Skeletal muscle tissue (tissue), 4 donors: Measurements from ENCODE around the gene ARHGEF39. TPM values are rescaled to one million over a fixed set of nuclear protein-coding genes. Genes with fewer than 3 reads are reported as not detected.

Experiments
- H3K27ac ChIP-seq: one replicate; pipeline ENCODE4 v1.7.0; 2013; ENCODE audit warnings: mild to moderate bottlenecking, low read depth, low read length, inconsistent platforms
- H3K27me3 ChIP-seq, 3 donors: one replicate each; pipeline ENCODE4 v1.7.0; 2013; ENCODE audit warnings: low read length in 3 of 3; ENCODE audit not compliant: control insufficient read depth in 3 of 3, insufficient read depth in 3 of 3
- H3K36me3 ChIP-seq, 3 donors: one replicate each; pipeline ENCODE4 v1.7.0; 2013; ENCODE audit warnings: low read length in 3 of 3; ENCODE audit not compliant: control insufficient read depth in 3 of 3, insufficient read depth in 3 of 3
- H3K4me1 ChIP-seq, 3 donors: one replicate each; pipeline ENCODE4 v1.7.0; 2013; ENCODE audit warnings: low read length in 3 of 3, mild to moderate bottlenecking in 3 of 3; ENCODE audit not compliant: control insufficient read depth in 3 of 3, insufficient read depth in 3 of 3
- H3K4me3 ChIP-seq, 3 donors: one replicate each; pipeline ENCODE4 v1.7.0; 2013; ENCODE audit warnings: low read length in 3 of 3
- H3K9ac ChIP-seq, 3 donors: one replicate each; pipeline ENCODE4 v1.7.0; 2013; ENCODE audit warnings: low read length in 3 of 3, mild to moderate bottlenecking in 3 of 3, moderate library complexity in 2 of 3, low read depth in 1 of 3
- H3K9me3 ChIP-seq, 3 donors: one replicate each; pipeline ENCODE4 v1.7.0; 2013; ENCODE audit warnings: low read length in 3 of 3; ENCODE audit not compliant: control insufficient read depth in 3 of 3
- total RNA-seq: library from RNA; depleted of rRNA; stranded (reverse); fragments of >200 nt; gene quantifications from one replicate; pipeline ENCODE4 v1.2.3, GENCODE V29; 2014
- donor health status: Osteomylitis.

ARHGEF39 gene
- total RNA-seq, 1 donor from 2014 or later = 0.52 TPM

DNA sequence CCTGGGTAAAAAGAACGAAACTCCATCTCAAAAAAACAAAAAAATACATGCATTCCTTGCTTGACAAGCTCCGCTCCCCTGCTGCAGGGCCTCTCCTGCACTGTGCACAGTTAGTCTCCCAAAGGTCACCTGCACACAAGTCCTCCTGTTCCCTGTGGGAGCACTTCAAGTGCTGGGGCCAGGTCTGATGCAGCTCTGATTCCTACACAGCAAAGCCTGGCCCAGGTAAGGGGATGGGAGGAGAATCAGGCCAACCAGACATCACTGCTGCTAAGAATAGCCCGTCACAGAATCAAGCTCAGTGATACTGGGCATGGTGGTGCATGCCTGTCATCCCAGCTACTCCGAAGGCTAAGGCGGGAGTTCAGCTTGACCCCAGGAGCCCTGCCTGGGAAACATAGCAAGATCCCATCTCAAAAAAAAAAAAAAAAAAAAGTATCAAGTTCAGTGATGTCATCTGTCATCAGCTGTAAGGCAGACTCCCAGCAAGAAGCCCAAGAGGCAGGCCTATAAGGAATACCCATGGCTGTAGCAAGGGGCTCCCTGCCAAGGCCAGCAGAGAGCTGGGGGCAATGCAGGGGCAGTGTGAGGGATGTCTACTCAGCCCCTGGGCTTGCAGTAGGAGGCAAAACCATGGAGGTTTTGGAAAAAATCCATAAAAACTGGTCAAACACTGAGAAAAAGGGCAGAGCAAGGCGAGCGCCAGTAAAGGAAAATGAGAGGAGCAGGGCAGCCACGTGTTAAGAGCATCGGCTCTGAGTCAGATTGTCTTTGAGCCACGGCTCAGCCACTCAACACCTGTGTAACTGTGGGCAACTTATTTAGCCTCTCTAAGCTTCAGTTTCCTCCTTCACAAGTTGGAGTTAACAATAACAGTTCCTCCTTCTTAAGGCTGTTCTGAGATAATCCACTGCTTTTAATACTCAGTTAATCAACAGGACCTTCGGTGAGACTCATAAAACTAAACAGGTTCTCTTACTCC, 21.5 kb upstream of the ARHGEF39 start:
- peaks cover 31 to 77% (median 34%) of the 10 kb centered on the region in 3 donors for H3K4me1 ChIP-seq
- peak overlapping the region; percentile 98 for H3K27ac ChIP-seq
- no peaks in the 10 kb centered on the region for H3K9me3 ChIP-seq
- peak overlapping the region; percentile 99 to 100 (median 100) for H3K9ac ChIP-seq
- peak overlapping the region; percentile 90 to 98 (median 96) for H3K4me3 ChIP-seq
- peaks cover 49 to 63% (median 56%) of the 10 kb centered on the region in 3 donors for H3K36me3 ChIP-seq
- H3K27me3 ChIP-seq = no peaks in the 10 kb centered on the region

DNA sequence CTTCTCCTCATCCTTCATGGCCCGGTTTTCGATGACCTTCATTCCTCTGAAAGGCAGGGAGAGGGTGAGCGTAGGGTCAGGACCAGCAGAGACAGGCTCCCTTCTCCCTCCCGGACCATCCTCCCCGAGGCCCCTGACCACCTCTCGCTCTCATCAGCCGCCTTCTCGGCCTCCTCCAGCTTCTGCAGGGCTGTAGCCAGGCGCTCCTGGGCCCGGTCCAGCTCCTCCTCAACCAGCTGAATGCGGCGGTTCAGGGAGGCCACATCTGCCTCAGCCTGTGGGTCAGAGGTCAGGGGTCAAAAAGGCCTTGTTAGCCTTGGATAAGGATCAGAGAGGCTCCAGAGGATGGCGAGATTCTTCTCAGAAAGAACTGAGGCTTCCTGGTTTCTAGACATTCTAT, 20.5 kb upstream of the ARHGEF39 start:
- no peaks in the 10 kb centered on the region for H3K27me3 ChIP-seq
- H3K9ac ChIP-seq = peak overlapping the region; percentile 99 to 100 (median 100)
- H3K9me3 ChIP-seq = no peaks in the 10 kb centered on the region
- H3K4me3 ChIP-seq = peak overlapping the region; percentile 75 to 98 (median 96)
- H3K27ac ChIP-seq = peak overlapping the region; percentile 98
- H3K4me1 ChIP-seq = peaks cover 28 to 73% (median 30%) of the 10 kb centered on the region in 3 donors
- peaks cover 49 to 63% (median 56%) of the 10 kb centered on the region in 3 donors for H3K36me3 ChIP-seq

DNA sequence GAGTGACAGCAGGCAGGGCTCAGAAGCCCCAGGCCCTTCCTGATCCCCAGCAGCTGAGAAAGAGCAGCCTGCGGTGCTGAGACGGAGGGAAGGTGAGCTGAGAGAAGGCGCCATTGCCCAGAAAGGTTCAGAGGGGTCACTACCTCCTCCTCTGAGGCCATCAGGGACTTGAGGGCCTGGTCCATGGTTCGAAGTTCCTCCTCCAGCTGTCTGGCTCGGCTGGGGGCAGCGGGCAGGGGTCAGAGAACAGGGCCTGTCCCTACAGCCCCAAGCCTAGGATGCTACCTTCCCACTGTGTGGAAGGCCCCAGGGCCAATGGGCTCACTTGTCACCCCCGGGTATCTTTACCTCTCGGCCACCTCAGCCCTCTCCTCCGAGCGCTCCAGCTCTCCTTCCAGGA, 19.9 kb upstream of the ARHGEF39 start:
- Histone ChIP-seq H3K9me3 (no peaks in the 10 kb centered on the region), H3K36me3 (peaks cover 49 to 63% (median 56%) of the 10 kb centered on the region in 3 donors), H3K4me3 (peak overlapping the region; percentile 75 to 98 (median 96)), H3K27me3 (no peaks in the 10 kb centered on the region), H3K27ac (peak overlapping the region; percentile 98), H3K4me1 (peaks cover 28 to 73% (median 30%) of the 10 kb centered on the region in 3 donors), H3K9ac (peak overlapping the region; percentile 99 to 100 (median 100))

DNA sequence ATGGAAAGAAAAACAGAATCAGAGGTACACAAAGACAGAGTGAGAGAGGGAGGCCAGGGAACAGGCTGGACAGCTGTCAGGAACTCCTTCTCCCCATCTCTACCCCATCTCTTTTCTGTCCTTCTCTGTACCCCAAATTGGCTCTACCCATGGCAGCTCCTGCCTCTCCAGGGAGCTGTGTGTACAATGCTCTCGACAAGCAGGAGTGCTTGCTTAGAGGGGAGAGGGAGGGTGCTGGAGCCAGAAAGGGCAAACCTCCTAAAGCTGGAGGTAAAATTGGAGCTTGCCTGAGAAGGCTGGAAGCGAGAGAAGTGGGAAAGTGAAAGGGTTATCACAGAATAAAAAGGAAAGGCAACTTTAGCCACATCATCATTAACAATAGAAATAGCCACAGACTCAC, 18.3 kb upstream of the ARHGEF39 start:
- Histone ChIP-seq H3K27ac (peak overlapping the region; percentile 98), H3K36me3 (peaks cover 49 to 53% (median 49%) of the 10 kb centered on the region in 3 donors), H3K9me3 (no peaks in the 10 kb centered on the region), H3K4me3 (no peak overlapping the region), H3K4me1 (peaks cover 27 to 62% (median 29%) of the 10 kb centered on the region in 3 donors), H3K9ac (no peak overlapping the region), H3K27me3 (no peaks in the 10 kb centered on the region)

DNA sequence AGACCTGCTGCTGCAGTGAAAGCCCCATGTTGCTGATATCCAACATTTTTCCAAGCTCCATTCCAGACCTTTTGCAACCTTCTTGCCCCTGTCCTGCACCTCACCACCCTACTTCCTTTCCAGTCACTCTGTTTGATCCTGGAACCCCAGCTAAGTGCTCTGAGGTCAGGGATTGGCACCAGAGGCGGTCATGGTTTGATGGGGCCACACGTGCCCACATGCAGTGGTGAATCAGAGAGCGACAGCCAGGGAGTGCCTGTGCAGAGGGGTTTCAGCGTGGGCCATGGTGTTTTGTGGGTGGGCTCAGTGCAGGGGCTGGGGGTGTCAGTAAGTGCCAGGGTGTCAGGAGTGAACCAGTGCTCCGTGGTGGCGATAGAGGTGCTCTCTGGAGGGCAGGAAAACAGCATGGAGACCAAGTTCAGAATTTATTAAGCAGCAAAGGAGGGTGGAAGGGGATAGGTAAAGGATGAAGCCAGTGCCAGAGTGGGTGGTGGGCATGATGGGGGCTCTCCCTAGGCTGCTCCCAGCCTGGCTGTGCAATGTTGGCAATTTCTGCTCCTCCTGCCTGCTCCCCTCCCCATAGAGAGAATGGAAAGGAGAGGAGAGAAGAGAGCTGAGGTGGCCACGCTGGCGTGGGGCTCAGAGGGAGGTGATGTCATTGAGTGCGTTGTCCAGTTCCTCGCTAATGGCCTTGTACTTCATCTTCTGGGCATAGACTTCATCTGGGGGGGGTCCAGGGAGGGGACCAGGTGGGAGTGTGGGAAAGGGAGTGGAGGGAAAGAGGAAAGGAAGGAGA, 17.7 kb upstream of the ARHGEF39 start:
- H3K9me3 ChIP-seq = no peaks in the 10 kb centered on the region
- peak overlapping the region; percentile 98 for H3K27ac ChIP-seq
- no peak overlapping the region for H3K4me3 ChIP-seq
- peaks cover 45 to 48% (median 48%) of the 10 kb centered on the region in 3 donors for H3K36me3 ChIP-seq
- H3K4me1 ChIP-seq = peaks cover 23 to 56% (median 27%) of the 10 kb centered on the region in 3 donors
- H3K27me3 ChIP-seq = no peaks in the 10 kb centered on the region
- H3K9ac ChIP-seq = peak overlapping the region in 1 of 3 donors; percentile 20

DNA sequence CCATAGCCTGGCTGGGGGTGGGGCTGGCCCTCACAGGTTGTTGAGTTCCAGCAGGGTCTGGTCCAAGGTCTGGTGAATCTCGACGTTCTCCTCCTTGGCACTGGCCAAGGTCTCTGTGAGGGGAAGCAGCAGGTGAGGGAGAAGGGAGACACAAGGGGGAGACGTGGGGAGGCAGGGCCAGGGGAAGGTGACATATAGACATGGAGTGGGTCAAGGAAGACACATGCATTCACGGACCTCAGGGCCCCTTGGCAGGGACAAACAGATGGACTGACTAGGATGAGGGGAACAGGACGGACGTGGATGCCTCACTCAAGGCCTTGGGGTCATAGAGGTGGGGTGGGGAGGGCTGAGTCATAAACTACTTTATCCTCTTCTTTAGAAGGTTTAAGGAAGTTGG, 17.1 kb upstream of the ARHGEF39 start:
- peak overlapping the region in 1 of 3 donors; percentile 20 for H3K9ac ChIP-seq

DNA sequence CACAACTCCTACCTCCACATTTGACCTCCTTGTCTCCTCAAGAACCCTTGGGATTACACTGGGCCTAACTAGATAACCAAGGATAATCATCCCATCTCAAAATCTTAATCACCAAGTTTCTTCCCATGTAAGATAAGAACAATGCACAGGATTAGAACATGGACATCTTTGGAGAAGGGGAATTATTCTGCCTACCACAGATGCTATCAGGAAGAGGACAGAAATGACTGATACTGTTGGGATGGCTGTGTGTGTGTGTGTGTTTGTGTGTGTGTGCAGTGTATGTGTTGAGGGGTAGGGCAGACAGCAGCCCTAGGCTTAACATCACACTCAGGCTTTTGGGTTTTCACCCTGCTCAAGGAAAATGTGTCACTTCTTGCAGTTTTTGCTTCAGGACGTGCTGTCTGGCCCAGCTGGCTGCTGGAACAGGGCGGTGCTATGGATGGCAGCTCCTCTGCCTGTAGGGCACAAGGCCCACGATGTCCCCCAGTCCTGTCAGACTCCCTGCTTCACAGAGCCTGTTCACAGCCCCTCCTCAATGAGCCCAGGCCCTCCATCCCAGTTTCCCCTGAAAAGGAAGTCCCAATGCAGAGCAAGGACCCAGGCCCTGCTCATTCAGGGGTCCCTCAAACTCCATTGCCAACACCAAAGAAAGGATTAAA, 16.5 kb upstream of the ARHGEF39 start:
- no peak overlapping the region for H3K4me3 ChIP-seq
- peaks cover 38 to 39% (median 38%) of the 10 kb centered on the region in 3 donors for H3K36me3 ChIP-seq
- peak overlapping the region in 2 of 3 donors; percentile 3 to 20 for H3K9ac ChIP-seq
- H3K9me3 ChIP-seq = no peaks in the 10 kb centered on the region
- peaks cover 0 to under 1% (median 0%) of the 10 kb centered on the region in 3 donors for H3K27me3 ChIP-seq
- H3K27ac ChIP-seq = peak overlapping the region; percentile 98
- peaks cover 17 to 46% (median 22%) of the 10 kb centered on the region in 3 donors for H3K4me1 ChIP-seq

More for the DNA sequence above, 17.1 kb upstream of the ARHGEF39 start:
- Histone ChIP-seq H3K9me3 (no peaks in the 10 kb centered on the region), H3K27ac (peak overlapping the region; percentile 98), H3K36me3 (peaks cover 41 to 42% (median 42%) of the 10 kb centered on the region in 3 donors), H3K4me1 (peaks cover 20 to 51% (median 24%) of the 10 kb centered on the region in 3 donors), H3K4me3 (no peak overlapping the region), H3K27me3 (no peaks in the 10 kb centered on the region)

DNA sequence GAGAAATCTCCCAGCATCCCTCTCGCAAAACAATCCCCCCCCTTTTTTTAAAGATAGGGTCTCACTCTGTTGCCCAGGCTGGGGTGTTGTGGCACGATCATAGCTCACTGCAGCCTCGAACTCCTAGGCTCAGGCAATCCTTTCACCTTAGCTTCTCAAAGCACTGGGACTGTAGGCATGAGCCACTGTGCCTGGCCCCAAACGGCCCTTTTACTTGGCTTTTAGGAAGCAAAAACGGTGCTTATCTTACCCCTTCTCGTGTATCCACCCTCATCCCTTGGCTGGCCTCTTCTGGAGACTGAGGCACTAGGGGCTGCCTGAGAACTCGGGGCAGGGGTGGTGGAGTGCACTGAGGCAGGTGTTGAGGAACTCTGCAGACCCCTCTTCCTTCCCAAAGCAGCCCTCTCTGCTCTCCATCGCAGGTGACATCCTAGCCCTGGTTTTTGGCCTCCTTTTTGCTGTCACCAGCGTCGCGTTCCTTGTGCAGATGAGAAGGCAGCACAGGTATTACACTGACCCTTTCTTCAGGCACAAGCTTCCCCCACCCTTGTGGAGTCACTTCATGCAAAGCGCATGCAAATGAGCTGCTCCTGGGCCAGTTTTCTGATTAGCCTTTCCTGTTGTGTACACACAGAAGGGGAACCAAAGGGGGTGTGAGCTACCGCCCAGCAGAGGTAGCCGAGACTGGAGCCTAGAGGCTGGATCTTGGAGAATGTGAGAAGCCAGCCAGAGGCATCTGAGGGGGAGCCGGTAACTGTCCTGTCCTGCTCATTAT, 15.5 kb upstream of the ARHGEF39 start:
- Histone ChIP-seq H3K4me1 (peaks cover 15 to 44% (median 22%) of the 10 kb centered on the region in 3 donors), H3K9me3 (no peaks in the 10 kb centered on the region), H3K27me3 (peaks cover 0 to 3% (median 0%) of the 10 kb centered on the region in 3 donors), H3K27ac (no peak overlapping the region), H3K4me3 (no peak overlapping the region), H3K9ac (no peak overlapping the region), H3K36me3 (peaks cover 31 to 32% (median 31%) of the 10 kb centered on the region in 3 donors)
